Measurements from ENCODE around the gene DENND4A.

The DENND4A gene

DNA sequence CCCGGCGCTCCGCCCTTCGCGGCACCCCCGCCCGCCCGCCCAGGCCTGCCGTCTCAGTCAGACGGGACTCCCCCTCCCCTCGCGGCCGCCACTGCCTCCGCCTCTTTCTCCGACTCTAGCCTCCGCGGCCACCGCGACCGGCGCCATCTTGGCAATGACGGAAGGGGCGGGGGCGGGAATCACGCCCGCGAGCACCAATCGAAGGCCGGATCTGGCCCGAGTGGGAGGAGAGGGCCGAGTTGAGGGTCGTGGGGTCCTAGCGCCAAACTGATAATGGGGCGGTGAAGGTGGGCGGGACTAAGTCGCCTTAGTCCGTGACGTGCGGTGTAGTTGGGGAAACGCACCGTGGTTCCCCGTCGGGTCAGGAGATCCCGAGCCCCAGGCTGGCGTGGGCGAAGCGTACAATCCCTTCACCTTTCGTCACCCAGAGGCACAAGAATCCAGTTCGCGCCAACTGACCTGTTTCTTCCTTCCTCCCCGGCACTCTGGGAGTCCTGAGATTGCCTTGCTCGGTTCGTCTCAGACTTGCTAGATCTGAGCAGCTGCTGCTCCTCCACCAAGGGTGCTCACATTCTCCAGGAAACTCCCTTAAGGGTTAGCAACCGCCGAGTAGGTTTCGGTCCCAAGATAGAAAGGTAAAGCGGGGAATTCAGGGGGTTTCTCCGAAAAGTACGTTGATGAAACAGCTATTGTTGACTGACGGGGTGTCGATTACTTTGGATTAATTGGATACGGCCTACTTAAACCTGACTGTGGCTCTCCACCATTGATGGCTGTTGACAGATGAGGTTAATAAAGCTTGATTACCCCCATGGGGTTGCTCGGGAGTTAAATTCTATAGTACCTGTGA lies at the start of gene DENND4A:
TSS of gene DENND4A (minus strand) at position 156 of the 850 bp plus-strand sequence. CDS start 35,843 bp downstream, outside the sequence.
- peak; percentile 91 for DNase-seq

DNA sequence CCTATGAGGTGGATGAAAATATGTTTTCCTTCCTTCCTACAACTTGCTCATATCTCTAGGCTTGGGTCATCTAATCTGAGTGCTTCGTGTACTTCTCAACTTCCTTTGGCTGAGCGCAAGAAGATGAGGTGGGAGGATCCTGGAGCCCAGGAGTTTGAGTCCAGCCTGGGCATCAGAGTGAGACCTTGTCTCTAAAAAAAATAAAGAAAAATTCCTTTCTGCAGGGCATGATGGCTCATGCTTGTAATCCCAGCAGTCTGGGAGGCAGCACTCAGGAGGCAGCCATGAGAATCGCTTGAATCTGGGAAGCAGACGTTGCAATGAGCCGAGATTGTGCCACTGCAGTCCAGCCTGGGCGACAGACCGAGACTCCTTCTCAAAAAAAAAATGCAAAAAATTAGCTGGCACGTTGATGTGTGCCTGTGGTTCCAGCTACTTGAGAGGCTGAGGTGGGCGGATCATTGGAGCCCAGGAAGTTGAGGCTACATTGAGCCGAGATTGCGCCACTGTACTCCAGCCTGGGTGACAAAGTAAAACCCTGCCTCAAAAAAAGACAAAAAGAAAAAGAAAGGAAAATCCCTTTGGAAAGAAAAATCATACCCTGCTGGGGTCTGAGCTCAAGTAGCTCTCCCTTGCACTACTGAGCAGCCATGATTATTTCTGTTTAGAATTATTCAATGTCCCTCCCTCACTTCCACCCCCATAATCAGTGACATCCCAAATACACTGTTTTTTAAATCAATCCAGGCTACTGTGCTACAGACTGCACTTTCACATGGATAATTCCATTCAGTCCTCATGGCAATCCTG lies 49.2 kb upstream of the DENND4A start:
- DNase-seq = no peak

GRCh38 chr15:65839985-65840384 lies 47.9 kb upstream of the DENND4A start:
- no peak for DNase-seq

GRCh38 chr15:65839354-65839901 lies 47.3 kb upstream of the DENND4A start:
- DNase-seq = no peak

DNA sequence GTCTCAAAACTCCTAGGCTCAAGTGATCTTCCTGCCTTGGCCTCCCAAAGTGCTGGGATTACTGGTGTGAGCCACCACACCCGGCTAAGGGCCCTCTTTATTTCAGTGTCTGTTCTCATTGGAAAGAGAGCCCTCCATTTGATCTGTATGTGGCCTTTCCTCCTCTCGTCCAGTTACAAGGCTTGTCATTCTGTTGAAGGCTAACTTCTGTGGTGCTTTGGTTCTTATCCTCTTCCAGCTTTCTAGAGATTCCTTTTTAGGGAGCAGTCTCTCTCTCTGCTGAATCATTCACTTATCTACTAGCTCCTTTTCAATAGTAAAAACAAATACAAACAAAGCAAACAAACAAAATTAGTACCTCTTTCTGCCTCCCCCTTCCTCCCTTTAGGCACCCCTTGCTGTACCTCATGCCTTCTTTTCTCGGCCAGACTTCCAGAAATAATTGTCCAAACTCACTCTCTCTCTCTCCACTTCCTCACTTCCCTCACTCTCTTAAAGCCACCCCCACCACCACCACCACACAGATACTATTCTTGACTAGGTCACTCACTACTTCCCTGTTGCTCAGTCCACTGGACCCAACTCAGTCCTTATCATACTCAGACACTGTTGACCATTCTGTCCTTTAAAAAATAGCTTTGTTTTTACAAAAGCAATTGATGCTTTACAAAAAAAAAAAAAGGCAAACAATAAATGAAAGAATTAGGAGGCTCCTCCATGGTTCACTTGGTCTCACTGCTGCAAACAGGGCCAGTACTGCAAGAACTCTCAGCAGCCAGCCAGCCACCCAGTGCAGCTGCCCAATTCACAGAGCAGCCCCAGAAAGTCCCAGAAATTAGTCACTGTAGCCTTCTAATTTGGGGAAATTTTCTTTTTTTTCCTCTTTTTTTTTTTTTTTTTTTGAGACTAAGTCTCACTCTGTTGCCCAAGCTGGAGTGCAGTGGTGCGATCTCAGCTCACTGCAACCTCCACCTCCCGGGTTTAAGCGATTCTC lies 45.5 kb upstream of the DENND4A start:
- DNase-seq = no peak

- no peak for DNase-seq
Measured at GRCh38 chr15:65836665-65837064, 44.6 kb upstream of the DENND4A start.

DNA sequence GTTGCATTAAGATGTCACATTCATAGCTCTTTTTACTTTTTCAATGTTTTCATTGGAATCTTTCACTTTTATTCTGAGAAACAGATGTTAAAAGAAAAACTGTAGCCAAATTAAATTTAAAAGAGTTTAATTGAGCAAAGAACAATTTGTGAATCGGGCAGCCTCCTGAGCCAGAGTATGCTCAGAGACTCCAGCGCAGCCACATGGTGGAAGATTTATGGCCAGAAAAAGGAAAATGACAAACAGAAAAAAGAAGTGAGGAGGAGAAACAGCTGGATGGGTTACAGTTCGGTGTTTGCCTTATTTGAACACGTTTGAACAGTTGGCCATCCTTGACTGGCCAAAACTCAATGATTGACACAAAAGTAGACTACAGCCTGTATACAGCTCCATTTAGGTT lies 43.4 kb upstream of the DENND4A start:
- no peak for DNase-seq

DNA sequence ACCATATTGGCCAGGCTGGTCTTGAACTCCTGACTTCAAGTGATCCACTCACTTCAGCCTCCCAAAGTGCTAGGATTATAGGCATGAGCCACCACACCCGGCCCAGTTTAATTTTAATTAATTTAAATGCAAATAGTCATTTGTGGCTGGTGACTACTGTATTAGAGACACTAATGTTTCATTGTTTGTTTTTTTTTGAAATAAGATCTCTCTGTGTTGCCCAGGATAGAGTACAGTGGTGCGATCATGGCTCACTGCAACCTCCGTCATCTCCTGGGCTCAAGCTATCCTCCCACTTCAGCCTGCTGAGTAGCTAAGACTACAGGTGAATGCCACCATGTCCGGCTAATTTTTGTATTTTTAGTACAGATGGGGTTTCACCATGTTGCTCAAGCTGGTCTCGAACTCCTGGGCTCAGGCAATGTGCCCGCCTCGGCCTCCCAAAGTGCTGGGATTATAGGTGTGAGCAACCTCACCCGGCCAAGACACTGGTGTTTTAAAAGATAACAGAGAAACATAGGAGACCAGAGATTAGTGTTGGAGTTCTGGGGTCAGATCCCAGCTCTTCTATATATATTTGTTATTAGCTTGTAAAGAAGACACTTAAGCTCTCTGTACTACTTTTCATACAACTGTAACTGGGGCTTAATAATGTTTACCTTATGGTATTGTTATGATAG lies 42.6 kb upstream of the DENND4A start:
- DNase-seq = no peak

GRCh38 chr15:65833501-65834205 lies 41.6 kb upstream of the DENND4A start:
- DNase-seq = peak; percentile 60

DNA sequence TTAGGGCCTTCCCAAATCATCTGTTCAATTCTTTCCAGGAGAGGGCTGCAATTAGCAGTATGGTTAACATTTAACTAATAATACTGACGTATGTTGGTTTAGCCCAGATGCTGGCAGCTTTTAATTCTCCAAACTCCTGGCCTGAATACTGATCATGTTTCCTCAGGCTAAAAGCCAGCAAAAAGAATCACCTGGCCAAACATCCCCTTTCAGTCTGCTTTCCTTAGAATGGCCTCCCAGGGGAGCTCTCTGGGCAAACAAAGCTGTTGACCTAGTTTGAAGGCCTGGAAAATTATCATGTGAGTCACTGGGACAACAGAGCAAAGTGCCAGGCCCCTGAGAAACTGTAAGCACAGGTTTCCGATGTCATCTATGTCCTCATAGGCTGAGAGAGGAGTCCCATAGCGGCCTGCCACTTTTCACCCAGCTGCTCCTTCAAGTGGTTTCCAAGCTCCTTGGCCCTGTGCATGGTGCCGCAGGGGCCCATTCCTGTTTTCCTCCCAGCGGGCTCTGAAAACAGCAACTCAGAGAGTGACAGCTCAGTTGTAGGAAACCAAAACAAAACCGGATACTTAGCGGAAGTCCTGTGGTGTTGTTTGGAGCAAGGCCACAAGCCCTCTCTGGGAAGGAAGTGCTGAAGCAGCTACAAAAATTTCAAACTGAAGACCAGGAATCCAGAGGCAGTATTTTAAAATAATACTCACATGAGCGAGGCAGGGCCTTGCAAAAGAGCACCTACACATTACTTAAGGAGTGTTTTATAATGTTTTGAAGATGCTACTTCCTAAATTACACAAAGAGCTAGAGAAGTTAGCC lies 40.7 kb upstream of the DENND4A start:
- DNase-seq = peak; percentile 99

DNA sequence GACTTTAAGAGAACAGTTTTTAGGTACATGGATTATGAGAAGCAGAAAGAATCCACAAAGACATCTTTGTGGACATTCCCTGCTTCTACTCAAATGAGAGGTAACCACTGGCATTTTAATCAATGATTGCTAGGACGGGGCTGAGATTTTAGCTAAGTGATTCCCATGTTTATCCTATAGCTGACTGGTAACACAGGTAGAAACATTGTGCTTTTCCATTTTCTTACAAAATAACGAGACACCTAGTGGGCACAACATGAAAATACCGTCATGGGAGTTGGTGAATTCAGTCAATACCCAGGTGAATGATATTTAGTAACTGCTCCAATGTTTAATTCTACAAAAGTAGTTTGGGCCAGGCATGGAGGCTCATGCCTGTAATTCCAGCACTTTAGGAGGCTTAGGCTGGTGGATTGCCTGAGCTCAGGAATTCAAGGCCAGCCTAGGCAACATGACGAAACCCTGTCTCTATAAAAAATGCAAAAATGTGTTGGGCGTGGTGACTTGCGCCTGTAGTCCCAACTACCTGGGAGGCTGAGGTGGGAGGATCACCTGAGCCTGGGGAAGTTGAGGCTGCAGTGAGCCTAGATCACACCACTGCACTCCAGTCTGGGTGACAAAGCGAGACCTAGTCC lies 37.2 kb upstream of the DENND4A start:
- no peak for DNase-seq

- DNase-seq = no peak
Measured at GRCh38 chr15:65828585-65828984, 36.5 kb upstream of the DENND4A start.

GRCh38 chr15:65827065-65827464 lies 35.0 kb upstream of the DENND4A start:
- no peak for DNase-seq

DNA sequence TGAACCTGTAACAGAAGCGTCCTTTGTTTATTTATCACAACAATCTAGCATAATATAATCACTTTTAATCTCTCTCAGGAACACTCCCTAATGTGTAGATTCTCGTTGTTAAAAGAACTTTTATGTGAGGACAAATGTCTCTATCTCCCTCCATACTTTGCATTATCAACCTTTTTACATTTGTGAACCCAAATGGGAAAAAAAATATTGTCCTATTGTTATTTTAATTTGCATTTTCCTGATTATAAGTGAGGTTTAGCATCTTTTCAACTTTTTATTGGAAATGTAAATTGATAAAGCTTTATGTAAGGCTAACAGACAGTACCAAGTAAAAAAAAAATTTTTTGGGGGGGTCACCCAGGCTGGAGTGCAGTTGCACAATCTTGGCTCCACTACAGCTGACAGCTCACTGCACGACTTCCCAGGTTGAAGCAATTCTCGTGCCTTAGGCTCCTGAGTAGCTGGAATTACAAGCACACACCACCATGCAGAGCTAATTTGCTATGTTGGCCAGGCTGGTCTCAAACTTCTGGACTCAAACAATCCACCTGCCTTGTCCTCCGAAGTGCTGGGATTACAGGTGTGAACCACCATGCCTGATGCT lies 33.0 kb upstream of the DENND4A start:
- DNase-seq = no peak

DNA sequence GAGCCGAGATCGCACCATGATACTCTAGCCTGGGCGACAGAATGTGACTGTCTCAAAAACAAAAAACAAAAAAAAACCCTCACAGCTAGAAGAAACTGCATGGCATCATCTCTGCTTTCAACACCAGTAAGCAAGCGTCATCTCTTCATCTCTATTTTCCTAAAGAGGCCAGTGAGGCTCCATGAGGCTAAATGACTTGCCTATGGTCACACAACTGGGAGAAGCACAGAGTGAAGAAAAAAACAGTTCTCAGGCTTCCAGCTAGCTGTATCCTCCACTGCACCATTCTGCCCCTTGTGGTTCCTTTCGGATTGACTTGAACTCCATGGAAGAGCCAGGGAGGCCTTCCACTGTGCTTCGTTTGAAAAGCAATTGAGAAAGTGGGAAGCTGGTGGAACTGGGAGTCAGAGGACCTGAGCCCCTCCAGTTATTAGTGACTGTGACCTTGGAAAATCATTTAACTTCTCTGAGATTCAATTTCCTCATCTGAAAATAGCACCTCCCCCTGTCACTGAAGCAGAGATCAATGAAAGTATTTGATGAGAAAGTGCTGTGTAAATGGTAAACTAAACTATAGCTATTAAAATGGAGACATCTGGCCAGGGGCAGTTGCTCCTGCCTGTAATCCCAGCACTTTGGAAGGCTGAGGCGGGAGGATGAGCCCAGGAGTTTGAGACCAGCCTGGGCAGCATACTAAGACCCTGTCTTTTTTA lies 32.1 kb upstream of the DENND4A start:
- DNase-seq = no peak

GRCh38 chr15:65822316-65822715 lies 30.2 kb upstream of the DENND4A start:
- DNase-seq = no peak

- no peak for DNase-seq
Measured at GRCh38 chr15:65821070-65821469, 29.0 kb upstream of the DENND4A start.

GRCh38 chr15:65819563-65819960 lies 27.5 kb upstream of the DENND4A start:
- no peak for DNase-seq

Measured in NCI-H1436 treated with DMSO at 0.1 percent for 48 hours (cell line).